Measurements from ENCODE around the gene TRIM17. TPM values are rescaled to one million over a fixed set of nuclear protein-coding genes. Genes with fewer than 3 reads are reported as not detected.
A peak's percentile ranks its signal among the peaks of the same experiment; 100 is the strongest.

Gene TRIM17
- total and polyA plus RNA-seq, 2 of the 13 experiments (the other 11 are each of a cell fraction or from before 2014, with no cell fraction given) = 0.32 to 0.64 TPM

DNA sequence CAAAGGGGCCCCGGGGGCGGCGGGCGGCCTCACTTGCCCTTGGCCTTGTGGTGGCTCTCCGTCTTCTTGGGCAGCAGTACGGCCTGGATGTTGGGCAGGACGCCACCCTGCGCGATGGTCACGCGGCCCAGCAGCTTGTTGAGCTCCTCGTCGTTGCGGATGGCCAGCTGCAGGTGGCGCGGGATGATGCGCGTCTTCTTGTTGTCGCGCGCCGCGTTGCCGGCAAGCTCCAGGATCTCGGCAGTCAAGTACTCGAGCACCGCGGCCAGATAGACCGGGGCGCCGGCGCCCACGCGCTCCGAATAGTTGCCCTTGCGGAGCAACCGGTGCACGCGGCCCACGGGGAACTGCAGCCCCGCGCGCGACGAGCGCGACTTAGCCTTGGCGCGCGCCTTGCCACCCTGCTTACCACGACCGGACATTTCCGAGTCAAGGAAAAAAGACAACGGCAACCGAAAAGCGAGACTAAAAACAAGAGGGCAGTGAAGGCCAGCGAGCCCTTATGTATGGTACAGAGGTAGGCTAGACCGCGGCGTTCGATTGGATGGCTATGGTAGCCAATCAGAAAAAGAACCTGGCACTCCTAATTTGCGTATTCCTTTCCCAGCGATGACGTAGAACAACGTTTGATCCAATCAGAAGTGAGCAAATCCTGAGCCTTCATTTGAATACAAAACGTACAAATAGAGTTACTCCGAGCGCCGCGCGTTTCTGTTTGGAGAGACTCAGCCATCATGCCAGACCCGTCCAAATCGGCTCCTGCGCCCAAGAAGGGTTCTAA lies 40.9 kb upstream of the TRIM17 start:
- ChIA-PET CTCF (ENCODE audit: low intra/inter-chr PET ratio, low total read pairs) (no interaction called here), POLR2A (no interaction called here)
- TF ChIP-seq MED8 (CRISPR knock-in tag; IDR thresholded peaks at IDR 0.05; ENCODE audit: insufficient replicate concordance) (no peak), RBM39 (IDR thresholded peaks at IDR 0.05; ENCODE audit: low read depth, low read length, poor library complexity, severe bottlenecking) (peak; percentile 84)
- in situ Hi-C loops (cut with HindIII; ENCODE audit: extremely low pct_ligation_motif_present, low pct_unique_long_range_greater_than_20kb) (no loop called here), intact Hi-C loops (cut with micrococcal nuclease; ENCODE audit: unreplicated experiment) (loop anchor here (10.0 kb wide), 1 partner anchor 973 kb away; no protein-coding TSS in a partner anchor)
- Histone ChIP-seq H3K27me3 (ENCODE audit: control insufficient read depth in 1 of 2, insufficient read depth in 2 of 2, low read length in 2 of 2) (0 out of 5 replicates have a peak, but pooled peaks cover 0 to 4% of the 10 kb centered on the region in 2 experiments), H2AFZ (ENCODE audit: low read length) (no peak overlapping the region), H3K79me2 (ENCODE audit: insufficient read depth, low read length) (no peaks in the 10 kb centered on the region), H3K36me3 (replicated peaks in 1 of 2; ENCODE audit: control insufficient read depth in 1 of 2, insufficient read depth in 2 of 2, low read length in 2 of 2) (no peaks in the 10 kb centered on the region), H3K4me3 (replicated peaks in 1 of 3; ENCODE audit: insufficient read depth in 1 of 3, low read depth in 2 of 3, low read length in 3 of 3) (no peak overlapping the region), H3K27ac (ENCODE audit: extremely low read length, insufficient read depth, low read length) (no peak overlapping the region), H3K4me1 (ENCODE audit: insufficient read depth, low read length) (peaks cover 18% of the 10 kb centered on the region), H3K4me2 (ENCODE audit: low read depth, low read length) (no peak overlapping the region), H4K20me1 (ENCODE audit: insufficient read depth, low read length) (no peaks in the 10 kb centered on the region), H3K9ac (ENCODE audit: insufficient read depth, low read depth, low read length) (no peak overlapping the region), H3K9me3 (ENCODE audit: low read length) (no peaks in the 10 kb centered on the region)
- WGBS (ENCODE audit: low lambda C conversion rate) = 86% methylated on average over 74 of the region's 74 CpGs
- no peak for DNase-seq (ENCODE audit: low spot score)
- no peak for ATAC-seq
- no peak for FAIRE-seq
- BruUV-seq (replicated peaks) = no TSS peak

DNA sequence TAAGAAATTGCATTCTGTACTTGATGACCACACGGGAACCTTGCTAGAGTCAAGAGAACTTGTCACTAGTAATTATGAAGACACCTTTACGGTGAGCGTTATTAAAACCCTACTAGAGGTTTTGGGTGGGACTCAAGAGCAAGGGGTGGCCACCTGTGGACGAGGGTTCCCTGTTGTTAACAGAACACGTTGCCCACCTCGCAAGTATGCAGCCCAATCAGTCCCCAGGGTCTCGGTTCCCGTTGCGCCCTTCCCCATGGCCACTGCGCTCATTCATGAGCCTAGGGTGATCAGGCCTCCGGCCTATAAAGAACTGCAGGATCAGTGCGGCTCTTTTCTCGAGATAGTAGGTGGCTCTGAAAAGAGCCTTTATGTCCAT lies 40.3 kb upstream of the TRIM17 start:
- Histone ChIP-seq H3K9ac (ENCODE audit: insufficient read depth, low read depth, low read length) (no peak overlapping the region), H3K27ac (ENCODE audit: extremely low read length, insufficient read depth, low read length) (no peak overlapping the region), H2AFZ (ENCODE audit: low read length) (no peak overlapping the region), H3K27me3 (ENCODE audit: control insufficient read depth in 1 of 2, insufficient read depth in 2 of 2, low read length in 2 of 2) (0 out of 5 replicates have a peak, but pooled peaks cover 0 to 2% of the 10 kb centered on the region in 2 experiments), H3K4me3 (replicated peaks in 1 of 3; ENCODE audit: insufficient read depth in 1 of 3, low read depth in 2 of 3, low read length in 3 of 3) (no peak overlapping the region), H3K4me2 (ENCODE audit: low read depth, low read length) (no peak overlapping the region), H4K20me1 (ENCODE audit: insufficient read depth, low read length) (no peaks in the 10 kb centered on the region), H3K79me2 (ENCODE audit: insufficient read depth, low read length) (no peaks in the 10 kb centered on the region), H3K9me3 (ENCODE audit: low read length) (no peaks in the 10 kb centered on the region), H3K4me1 (ENCODE audit: insufficient read depth, low read length) (peaks cover 24% of the 10 kb centered on the region), H3K36me3 (replicated peaks in 1 of 2; ENCODE audit: control insufficient read depth in 1 of 2, insufficient read depth in 2 of 2, low read length in 2 of 2) (no peaks in the 10 kb centered on the region)
- WGBS (ENCODE audit: low lambda C conversion rate) = 58% methylated on average over 13 of the region's 13 CpGs
- DNase-seq (ENCODE audit: low spot score) = no peak
- no TSS peak for BruUV-seq (replicated peaks)
- POLR2A ChIA-PET = no interaction called here
- no peak for ATAC-seq
- CTCF ChIA-PET (ENCODE audit: low intra/inter-chr PET ratio, low total read pairs) = no interaction called here
- intact Hi-C loops (cut with micrococcal nuclease; ENCODE audit: unreplicated experiment) (loop anchor here (10.0 kb wide), 1 partner anchor 972 kb away; no protein-coding TSS in a partner anchor), in situ Hi-C loops (cut with HindIII; ENCODE audit: extremely low pct_ligation_motif_present, low pct_unique_long_range_greater_than_20kb) (no loop called here)
- no peak for FAIRE-seq
- TF ChIP-seq, protein P1, sequence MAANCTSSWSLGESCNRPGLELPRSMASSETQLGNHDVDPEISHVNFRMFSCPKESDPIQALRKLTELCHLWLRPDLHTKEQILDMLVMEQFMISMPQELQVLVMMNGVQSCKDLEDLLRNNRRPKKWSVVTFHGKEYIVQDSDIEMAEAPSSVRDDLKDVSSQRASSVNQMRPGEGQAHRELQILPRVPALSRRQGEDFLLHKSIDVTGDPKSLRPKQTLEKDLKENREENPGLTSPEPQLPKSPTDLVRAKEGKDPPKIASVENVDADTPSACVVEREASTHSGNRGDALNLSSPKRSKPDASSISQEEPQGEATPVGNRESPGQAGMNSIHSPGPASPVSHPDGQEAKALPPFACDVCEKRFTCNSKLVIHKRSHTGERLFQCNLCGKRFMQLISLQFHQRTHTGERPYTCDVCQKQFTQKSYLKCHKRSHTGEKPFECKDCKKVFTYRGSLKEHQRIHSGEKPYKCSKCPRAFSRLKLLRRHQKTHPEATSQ (CRISPR knock-in tag; IDR thresholded peaks at IDR 0.05; ENCODE audit: borderline replicate concordance) = no peak
- no peak for TF ChIP-seq ZNF713 (CRISPR knock-in tag; IDR thresholded peaks at IDR 0.05)
- no peak for TF ChIP-seq SMAD9 (CRISPR knock-in tag; IDR thresholded peaks at IDR 0.05)
- TF ChIP-seq FLYWCH1 (CRISPR knock-in tag; IDR thresholded peaks at IDR 0.05) = no peak
- no peak for TF ChIP-seq PHF21A (CRISPR knock-in tag; IDR thresholded peaks at IDR 0.05)
- TF ChIP-seq MAF1 (CRISPR knock-in tag; IDR thresholded peaks at IDR 0.05; ENCODE audit: borderline replicate concordance) = no peak
- no peak for TF ChIP-seq NFYC (CRISPR knock-in tag; IDR thresholded peaks at IDR 0.05)
- TF ChIP-seq, protein P2, sequence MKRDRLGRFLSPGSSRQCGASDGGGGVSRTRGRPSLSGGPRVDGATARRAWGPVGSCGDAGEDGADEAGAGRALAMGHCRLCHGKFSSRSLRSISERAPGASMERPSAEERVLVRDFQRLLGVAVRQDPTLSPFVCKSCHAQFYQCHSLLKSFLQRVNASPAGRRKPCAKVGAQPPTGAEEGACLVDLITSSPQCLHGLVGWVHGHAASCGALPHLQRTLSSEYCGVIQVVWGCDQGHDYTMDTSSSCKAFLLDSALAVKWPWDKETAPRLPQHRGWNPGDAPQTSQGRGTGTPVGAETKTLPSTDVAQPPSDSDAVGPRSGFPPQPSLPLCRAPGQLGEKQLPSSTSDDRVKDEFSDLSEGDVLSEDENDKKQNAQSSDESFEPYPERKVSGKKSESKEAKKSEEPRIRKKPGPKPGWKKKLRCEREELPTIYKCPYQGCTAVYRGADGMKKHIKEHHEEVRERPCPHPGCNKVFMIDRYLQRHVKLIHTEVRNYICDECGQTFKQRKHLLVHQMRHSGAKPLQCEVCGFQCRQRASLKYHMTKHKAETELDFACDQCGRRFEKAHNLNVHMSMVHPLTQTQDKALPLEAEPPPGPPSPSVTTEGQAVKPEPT (CRISPR knock-in tag; IDR thresholded peaks at IDR 0.05; ENCODE audit: low read depth) = no peak
- no peak for TF ChIP-seq NBN (conservative IDR thresholded peaks at IDR 0.05)
- TF ChIP-seq, protein P3, sequence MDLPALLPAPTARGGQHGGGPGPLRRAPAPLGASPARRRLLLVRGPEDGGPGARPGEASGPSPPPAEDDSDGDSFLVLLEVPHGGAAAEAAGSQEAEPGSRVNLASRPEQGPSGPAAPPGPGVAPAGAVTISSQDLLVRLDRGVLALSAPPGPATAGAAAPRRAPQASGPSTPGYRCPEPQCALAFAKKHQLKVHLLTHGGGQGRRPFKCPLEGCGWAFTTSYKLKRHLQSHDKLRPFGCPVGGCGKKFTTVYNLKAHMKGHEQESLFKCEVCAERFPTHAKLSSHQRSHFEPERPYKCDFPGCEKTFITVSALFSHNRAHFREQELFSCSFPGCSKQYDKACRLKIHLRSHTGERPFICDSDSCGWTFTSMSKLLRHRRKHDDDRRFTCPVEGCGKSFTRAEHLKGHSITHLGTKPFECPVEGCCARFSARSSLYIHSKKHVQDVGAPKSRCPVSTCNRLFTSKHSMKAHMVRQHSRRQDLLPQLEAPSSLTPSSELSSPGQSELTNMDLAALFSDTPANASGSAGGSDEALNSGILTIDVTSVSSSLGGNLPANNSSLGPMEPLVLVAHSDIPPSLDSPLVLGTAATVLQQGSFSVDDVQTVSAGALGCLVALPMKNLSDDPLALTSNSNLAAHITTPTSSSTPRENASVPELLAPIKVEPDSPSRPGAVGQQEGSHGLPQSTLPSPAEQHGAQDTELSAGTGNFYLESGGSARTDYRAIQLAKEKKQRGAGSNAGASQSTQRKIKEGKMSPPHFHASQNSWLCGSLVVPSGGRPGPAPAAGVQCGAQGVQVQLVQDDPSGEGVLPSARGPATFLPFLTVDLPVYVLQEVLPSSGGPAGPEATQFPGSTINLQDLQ (CRISPR knock-in tag; IDR thresholded peaks at IDR 0.05) = no peak
